ENCODE results near the gene FAM81B.

Gene FAM81B

GRCh38 chr5:95486191-95486590, 95.0 kb downstream of the FAM81B start:
- no peak for ATAC-seq

- no peak for ATAC-seq
Measured at GRCh38 chr5:95487880-95488279, 96.7 kb downstream of the FAM81B start.

All from activated CD4-positive, CD25-positive, alpha-beta regulatory T cell treated with anti-CD3 and anti-CD28 coated beads, Interleukin-2, amount 50 U/mL, for 24 hours (primary cell).